GM21723 (cell line): ENCODE data around the gene HNRNPA0.

ENCODE experiments used
- ATAC-seq: cut with Tn5 transposase; IDR thresholded peaks from one replicate; pipeline ENCODE4 v1.9.1; 2021; ENCODE audit warnings: mild to moderate bottlenecking, moderate library complexity; ENCODE audit not compliant: unreplicated experiment

The HNRNPA0 gene

DNA sequence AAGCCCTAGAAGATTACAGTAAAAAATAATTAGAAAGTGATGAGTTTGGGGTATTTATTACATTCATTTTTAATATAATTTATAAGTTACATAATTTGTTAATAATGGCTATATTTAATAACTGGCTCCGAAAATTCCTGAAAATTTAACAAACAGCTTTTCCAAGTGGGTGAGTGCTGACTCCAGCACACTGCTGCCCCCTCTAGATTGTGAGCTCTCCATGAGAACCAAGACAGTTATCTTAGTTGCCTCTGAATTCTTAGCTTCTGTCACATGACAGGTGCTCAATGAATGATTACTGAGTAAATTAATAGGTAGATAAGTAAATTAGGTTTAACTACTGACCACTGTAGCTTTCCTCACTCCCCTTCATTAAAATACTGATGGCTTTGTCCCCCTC, 26.1 kb downstream of the HNRNPA0 start:
- ATAC-seq = no peak

DNA sequence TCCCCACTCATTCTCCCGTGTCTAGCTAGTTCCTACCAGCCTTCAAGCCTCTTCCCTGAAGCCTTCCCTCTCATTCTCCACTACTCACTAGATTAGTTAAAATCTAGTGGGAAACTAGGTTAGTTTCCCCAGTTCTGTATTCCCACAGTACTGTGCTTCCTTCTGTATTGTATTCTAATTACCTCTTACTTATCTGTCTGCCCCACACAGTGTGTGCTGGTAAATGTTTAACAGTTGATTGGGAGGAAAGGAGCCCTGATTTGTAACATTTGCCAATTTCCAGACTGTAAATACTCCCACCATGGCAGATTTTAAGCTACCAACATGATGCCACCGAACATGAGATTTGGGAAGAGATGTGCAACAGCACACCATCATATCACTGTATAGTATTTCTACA, 26.5 kb downstream of the HNRNPA0 start:
- ATAC-seq = no peak

DNA sequence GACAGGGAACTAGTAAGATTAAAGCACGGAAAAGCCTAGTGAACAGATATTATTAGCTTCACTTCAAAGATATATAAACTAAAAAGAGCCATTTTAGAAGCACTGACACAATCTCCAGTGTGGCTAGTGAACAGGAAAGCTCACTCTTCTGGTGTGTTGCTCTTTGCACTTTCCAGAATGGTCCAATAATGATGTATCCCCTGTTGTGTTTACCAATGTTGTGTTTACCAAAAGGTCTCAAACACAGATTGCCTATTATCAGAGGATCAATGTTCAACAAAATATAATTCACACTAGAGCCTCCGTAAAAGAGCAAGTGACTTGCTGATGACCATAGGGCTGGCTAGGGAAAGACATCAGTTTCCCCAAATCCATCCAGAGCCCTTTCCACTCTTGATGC, 29.9 kb downstream of the HNRNPA0 start:
- no peak for ATAC-seq

DNA sequence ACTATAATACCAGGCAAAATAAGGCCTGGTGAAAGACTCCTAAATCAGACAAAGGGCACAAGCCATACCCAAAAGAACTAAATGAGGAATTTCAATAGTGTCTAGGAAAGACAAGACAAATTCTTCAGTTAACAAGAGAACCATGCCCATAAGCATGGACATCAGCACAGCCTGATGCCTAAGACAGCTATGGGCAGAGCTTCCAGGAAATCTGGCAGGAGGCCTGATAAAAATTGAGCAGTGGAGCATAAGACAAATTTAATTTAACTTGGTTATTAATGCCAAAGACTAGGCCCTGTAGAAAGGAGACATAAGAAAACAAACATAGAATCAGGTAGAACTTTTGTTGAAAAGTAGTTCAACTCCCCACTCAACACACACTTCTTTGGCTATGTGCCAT, 35.6 kb downstream of the HNRNPA0 start:
- ATAC-seq = no peak

DNA sequence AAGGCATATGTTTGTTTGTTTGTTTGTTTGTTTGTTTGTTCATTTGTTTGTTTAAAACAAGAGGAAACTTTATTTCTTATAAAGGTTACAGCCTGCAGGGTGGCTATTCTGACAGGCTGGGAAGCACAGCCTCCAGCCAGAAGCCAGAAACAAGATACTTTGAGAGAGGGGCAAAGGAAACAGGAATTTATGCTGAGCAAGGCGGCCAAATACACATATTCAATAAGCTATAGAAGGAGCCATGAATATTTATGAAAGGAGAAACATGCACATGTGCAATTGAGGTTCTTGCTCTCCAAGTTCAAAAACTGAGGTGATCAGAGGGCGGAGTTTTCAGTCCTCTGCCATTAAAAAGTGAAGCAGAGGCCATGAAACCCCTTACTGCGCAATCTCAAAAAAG, 37.8 kb downstream of the HNRNPA0 start:
- no peak for ATAC-seq

DNA sequence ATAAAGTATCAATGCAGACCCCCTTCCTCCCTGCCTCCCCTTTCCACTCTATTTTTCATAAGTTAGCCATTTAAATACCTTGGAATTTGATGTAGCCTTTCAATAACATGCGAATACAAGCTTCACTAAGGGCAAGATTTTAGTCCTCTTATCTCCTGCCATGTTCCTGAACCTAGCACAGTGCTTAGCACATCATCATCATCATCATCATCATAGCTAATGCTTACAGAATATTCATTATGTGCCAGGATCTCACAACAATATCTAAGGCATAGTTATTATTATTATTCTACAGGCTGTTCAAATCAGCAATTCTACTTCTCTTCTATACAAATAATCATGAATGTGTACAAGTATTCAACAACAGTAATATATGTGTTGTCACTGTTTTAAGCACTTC, 38.7 kb downstream of the HNRNPA0 start:
- no peak for ATAC-seq

DNA sequence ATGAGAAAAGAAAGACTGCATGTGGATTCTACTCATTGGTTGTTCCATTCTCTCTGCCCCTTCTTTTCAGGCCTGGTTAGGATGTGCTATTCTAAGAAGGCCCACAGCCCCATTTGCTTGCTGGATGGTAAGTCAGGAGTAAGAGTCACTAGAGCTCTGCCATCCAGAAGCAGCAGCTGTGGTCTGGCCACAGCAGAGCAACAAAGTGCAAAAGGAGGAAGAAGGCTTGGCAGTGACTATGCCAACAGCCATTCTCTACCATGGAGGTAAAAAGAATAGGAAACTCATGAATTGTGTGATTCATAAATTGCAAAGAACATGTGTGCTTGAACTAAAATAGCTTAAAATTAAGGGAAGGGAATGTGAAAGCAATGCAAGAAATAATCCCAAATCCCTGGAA, 39.2 kb downstream of the HNRNPA0 start:
- ATAC-seq = no peak

DNA sequence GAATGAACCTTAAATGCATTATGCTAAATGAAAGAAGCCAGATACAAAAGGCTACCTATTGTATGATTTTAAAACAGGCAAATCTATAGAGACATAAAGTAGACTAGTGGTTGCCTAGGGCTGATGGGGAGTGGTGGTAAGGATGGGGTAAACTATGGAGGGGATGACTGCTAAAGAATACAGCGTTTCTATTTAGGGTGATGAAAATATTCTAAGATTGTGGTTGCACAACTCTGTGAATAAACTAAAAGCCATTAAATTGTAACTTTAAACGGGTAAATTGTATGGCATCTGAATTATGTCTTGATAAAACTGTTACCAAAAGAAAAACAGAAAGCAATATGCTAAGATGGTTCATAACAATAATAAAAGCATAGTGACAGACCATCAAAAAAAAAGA, 39.7 kb downstream of the HNRNPA0 start:
- ATAC-seq = no peak

DNA sequence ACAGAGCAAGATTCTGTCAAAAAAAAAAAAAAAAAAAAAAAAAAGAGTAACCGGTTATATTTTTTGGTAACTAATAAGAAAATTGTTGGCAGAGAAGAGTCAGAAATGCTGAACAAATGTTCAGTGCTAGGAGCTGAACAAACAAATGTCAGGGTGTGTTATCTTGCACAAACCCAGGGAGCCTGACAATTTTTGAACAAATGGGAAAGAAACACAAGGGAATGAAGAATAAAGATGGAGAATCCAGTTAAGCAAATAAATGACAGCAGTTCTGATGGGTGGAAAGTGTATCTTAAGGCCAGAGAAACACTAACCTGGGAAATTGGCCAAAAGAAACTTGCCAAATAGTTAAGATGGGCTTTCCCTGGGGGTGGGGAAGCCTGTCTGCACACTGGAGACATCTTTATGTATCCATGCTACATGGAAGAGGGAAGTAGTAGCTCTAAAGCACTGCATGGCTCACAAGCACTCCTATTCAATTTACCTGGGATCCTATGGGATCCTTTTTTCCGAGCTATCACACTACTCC, 42.0 kb downstream of the HNRNPA0 start:
- ATAC-seq = no peak

DNA sequence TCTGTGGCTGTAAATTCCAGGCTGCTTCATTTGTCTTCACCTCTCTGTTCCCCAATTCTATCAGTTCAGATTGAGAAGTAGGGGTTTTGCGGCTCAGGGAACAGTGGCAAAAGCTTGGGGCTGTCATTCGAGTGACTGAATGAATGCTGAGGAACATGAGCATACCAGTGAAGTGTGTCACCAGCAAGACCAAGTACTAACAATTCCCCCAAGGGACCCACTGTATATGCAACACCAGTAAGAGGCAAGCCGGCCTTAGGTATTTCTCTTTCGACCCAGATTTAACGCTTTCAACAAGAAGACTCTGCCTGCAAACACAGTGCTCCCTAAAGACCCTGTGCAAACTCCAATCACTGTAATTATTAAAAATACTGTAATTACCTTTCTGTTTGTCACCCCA, 44.1 kb downstream of the HNRNPA0 start:
- ATAC-seq = no peak

DNA sequence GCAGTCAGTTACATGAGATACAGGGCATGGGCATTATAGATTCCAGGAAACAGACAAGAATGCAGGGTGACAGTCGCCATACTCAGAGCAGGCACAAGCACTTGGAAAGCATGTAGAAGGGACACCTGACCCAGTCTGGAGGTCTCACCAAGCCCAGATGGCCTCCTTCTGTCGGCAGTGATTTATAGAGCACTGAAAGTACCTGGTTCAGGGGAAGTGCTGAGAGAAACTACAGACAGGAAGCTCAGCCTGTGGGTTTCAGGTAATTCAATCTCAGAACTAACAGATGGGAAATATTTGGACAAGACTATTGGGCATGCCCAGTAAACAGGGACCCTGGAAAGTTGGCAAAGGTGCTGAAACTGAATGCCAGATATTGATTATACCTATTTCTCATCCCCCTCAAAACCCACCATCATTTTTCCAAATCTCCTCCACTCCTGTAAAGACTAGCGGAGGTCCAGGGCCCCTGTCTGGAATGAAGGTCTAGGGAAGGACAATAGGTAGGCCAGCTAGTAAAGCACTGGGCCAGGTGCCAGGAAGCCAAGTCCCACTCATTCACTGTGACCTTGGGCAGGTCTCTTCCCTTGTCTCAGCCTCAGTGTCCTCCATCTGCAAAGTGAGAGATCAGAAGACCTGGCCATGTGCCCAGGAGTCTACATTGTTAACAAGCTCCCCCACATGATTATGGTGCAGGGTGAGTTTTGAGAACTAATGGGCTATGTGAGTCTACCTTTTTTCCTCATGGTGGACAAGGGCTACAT, 45.2 kb downstream of the HNRNPA0 start:
- ATAC-seq = no peak

DNA sequence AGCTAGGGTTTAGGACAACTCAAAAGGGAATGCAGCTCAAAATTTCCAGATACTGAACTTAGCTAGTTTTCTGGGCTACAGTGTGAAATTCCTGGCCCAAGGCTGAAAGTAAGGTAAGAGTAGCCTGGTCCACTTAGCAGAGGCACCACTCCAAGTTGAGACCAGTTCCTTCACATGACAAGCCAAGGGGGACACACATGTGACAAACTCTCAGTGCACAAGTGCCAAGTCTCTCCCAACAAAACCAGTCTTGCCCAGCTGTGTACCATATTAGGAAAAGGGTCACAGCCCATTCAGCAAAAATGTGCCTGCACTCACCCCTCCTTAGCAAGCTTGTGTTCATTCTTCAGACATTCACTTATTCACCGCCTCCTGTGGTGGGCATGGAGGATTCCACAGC, 46.1 kb downstream of the HNRNPA0 start:
- ATAC-seq = no peak

DNA sequence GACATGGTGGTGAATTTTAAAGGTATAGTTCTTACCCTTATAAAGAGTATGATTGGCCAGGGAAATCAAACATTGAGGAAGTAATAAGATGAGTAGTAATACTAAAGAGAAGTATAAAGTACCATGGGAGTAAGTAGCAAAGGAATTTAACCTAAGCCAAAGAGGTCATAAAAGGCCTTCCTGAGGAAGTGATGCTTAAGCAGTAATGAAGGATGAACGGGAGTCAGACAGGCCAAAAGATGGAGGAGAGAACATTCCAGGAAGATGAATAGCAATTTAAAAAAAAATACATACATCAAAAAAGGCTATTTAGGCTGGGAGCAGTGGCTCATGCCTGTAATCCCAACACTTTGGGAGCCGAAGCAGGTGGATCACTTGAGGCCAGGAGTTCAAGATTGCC, 47.3 kb downstream of the HNRNPA0 start:
- no peak for ATAC-seq

DNA sequence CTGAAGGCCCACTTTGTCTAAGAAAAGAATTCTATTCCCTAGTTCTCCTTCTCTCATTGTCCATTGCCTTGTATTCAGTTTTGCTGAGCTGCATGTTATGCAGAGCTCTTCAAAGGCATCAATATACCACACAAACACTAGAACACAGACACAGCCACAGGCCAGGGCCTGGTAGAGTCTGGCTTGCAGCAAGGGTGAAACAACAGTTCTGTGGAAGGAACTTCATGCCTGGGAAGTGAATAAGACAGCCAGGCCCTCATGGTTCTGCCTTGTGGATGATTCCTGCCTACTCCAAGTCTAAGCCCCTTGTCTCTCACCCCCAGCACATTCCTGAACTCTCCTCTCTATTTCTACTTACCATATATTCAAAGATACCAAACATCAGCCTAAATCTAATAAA, 49.1 kb downstream of the HNRNPA0 start:
- ATAC-seq = no peak

DNA sequence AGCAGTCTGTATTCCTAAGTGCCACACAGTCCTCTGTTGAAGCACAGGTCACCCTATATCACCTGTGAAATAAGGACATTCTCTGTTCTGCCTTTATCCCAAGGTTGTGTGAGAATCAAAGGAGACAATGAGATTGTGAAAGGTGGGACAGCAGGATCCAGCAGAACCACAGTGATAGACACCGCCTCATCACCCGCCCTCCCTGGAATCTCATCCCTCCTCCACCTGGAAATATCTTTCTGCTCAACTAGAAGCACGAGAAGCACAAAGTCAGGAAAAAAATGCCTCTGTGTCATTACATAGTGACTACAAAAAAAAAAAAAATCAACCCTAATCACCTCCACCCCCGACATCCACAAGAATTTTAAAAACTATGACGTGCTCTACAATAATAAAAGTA, 50.6 kb downstream of the HNRNPA0 start:
- no peak for ATAC-seq

DNA sequence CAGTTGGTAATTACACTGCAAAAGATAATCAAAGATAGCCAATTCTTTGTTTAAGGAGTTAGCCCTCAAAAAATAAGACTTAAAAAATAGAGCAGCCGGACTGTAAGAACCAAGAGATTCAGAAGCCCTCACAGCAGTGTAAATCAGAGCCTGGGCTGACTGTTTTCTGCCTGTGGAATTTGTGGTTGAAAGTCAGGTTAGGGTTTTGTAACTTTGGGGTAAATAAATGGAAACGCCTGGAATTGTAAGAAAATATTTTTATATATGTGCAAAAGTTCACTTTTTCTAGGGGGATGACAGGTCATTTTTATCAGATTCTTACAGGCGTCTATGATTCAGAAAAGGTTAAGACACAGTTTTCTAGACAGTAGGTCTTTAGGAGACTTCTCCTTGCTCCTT, 53.9 kb downstream of the HNRNPA0 start:
- ATAC-seq = no peak

DNA sequence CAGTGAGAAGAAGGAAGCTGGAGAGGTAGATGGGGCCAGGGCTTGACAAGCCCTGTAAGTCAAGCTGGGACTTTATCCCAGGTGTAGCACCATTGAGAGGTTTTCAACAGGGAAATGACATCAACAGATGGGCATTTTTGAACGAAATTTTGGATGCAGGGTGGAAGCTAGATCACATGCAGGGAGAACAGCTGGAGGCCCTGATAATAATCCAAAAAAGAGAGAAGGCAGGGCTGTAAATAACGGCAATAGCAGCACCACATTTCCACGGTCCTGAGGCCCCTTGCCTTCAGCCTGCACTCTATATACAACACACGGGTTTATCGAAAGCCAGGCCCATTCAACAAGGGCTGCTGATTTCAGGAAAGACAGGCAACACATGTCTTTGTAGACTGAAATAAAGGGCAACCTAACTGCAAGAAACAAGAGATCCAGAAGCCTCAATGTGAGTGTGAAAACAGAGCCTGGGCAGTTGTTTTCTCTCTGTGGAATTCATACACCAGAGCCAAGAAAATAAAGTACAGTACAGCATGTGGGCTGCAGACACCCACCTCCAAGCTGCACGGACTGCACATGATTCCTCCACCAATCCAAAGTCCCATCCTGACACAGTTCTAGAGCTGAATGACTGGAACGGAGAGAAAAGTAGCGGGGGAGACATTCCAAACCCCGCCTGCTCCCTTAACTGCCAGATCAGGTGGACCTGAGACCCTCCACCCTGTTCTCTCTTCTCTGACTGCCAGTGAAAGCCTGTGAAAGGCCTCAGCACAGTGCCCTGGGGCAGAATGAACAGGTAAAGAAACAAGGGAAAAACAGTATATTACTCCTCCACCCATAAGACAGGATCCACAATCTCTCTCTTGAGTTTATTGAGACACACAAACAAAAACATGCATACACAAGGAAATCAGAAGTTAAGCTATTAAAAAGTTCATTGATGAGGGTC, 54.6 kb downstream of the HNRNPA0 start:
- ATAC-seq = no peak

DNA sequence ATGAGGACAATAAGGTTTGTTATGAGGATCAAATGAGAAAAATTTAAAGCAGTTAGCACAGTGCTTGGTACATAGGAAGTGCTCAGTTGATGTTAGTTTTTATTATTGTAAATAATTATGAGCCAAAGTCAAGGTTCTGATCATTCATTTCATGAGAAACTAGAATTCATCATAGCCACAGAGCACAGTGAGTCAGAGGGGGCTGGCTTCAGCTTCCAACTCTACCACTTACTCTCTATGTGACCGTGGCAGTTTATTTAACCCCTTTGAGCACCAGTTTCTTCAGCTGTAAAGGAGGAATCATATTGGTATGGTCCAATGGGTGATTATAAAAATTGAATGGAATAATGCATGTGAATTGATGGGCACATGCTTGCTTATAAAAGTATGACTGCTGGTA, 57.7 kb downstream of the HNRNPA0 start:
- ATAC-seq = no peak

DNA sequence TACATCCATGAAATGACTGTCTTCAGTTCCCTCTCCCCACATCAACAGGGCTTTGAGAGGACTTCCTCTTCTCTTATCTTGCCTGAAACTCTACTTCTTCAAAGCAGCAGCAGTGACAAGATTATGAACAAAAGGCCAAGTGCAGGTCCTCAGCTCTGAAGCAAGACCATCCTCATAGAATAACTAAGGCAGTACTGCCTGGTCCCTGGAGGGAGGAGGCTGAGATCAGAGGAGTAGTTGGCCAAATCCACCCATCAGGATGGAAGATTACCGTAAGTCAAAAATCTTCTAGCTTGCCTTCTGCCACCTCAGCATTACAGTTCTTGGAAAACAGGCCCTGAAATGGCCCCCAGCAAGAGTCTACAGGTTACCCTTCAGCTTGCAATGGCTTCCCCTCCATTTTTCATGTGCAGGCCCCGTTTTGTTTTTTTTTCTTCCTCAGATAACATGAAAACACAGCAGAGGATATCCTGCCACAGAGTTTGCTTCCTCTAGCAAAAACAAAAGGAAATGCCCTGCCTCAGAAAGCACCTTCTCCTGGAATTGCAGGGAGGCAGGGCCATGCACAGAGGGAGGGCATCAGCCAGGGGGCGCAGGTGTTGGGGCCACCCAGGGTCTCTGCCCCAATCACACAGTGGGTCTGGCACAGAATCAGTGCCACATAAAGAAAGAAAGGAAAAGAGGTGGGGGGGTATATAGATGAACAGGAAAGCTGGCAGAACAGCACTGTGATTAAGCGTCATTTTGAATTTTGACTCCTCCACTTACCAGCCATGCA, 58.3 kb downstream of the HNRNPA0 start:
- no peak for ATAC-seq
